Ishikawa (cell line): ENCODE results near the gene MNS1.

Experiments used
- CEBPB ChIP-seq: IDR thresholded peaks from 2 replicates; pipeline ENCODE4 v1.6.1; 2012
- CREB1 ChIP-seq: IDR thresholded peaks from 2 replicates; pipeline ENCODE4 v1.6.1; 2012; ENCODE audit warnings: low read depth
- EGR1 ChIP-seq: IDR thresholded peaks from 2 replicates; pipeline ENCODE4 v1.6.1; 2012
- EP300 ChIP-seq: IDR thresholded peaks from 2 replicates; pipeline ENCODE4 v1.6.1; 2012; ENCODE audit warnings: borderline replicate concordance
- FOXM1 ChIP-seq: IDR thresholded peaks from 2 replicates; pipeline ENCODE4 v1.6.1; 2012; ENCODE audit warnings: low read depth, borderline replicate concordance
- RAD21 ChIP-seq: IDR thresholded peaks from 2 replicates; pipeline ENCODE4 v1.6.1; 2012; ENCODE audit warnings: low read depth
- TAF1 ChIP-seq: IDR thresholded peaks from 2 replicates; pipeline ENCODE4 v1.6.1; 2012; ENCODE audit warnings: low read depth, mild to moderate bottlenecking
- YY1 ChIP-seq: IDR thresholded peaks from 2 replicates; pipeline ENCODE4 v1.6.1; 2012; ENCODE audit warnings: low read depth
- TF ChIP-seq, protein P1 (sequence below): IDR thresholded peaks from 2 replicates; pipeline ENCODE4 v1.6.1; 2012; ENCODE audit warnings: low read depth, mild to moderate bottlenecking
- TF ChIP-seq, protein P2 (sequence below): IDR thresholded peaks from 2 replicates; pipeline ENCODE4 v1.6.1; 2012
- TF ChIP-seq, protein P3 (sequence below): IDR thresholded peaks from 2 replicates; pipeline ENCODE4 v1.6.1; 2012

- TF ChIP-seq FOXM1, result no peak
- TF ChIP-seq YY1, result no peak
- TF ChIP-seq EP300, result no peak
- TF ChIP-seq, protein P1, sequence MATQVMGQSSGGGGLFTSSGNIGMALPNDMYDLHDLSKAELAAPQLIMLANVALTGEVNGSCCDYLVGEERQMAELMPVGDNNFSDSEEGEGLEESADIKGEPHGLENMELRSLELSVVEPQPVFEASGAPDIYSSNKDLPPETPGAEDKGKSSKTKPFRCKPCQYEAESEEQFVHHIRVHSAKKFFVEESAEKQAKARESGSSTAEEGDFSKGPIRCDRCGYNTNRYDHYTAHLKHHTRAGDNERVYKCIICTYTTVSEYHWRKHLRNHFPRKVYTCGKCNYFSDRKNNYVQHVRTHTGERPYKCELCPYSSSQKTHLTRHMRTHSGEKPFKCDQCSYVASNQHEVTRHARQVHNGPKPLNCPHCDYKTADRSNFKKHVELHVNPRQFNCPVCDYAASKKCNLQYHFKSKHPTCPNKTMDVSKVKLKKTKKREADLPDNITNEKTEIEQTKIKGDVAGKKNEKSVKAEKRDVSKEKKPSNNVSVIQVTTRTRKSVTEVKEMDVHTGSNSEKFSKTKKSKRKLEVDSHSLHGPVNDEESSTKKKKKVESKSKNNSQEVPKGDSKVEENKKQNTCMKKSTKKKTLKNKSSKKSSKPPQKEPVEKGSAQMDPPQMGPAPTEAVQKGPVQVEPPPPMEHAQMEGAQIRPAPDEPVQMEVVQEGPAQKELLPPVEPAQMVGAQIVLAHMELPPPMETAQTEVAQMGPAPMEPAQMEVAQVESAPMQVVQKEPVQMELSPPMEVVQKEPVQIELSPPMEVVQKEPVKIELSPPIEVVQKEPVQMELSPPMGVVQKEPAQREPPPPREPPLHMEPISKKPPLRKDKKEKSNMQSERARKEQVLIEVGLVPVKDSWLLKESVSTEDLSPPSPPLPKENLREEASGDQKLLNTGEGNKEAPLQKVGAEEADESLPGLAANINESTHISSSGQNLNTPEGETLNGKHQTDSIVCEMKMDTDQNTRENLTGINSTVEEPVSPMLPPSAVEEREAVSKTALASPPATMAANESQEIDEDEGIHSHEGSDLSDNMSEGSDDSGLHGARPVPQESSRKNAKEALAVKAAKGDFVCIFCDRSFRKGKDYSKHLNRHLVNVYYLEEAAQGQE, result no peak
- TF ChIP-seq, protein P2, sequence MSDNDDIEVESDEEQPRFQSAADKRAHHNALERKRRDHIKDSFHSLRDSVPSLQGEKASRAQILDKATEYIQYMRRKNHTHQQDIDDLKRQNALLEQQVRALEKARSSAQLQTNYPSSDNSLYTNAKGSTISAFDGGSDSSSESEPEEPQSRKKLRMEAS, result no peak
- no peak for TF ChIP-seq CREB1
- TF ChIP-seq, protein P3, sequence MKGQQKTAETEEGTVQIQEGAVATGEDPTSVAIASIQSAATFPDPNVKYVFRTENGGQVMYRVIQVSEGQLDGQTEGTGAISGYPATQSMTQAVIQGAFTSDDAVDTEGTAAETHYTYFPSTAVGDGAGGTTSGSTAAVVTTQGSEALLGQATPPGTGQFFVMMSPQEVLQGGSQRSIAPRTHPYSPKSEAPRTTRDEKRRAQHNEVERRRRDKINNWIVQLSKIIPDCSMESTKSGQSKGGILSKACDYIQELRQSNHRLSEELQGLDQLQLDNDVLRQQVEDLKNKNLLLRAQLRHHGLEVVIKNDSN, result no peak
- TF ChIP-seq EGR1, result no peak
- no peak for TF ChIP-seq CEBPB
- TF ChIP-seq RAD21, result no peak
- no peak for TF ChIP-seq TAF1
Measured at GRCh38 chr15:56394909-56395308, 70.0 kb downstream of the MNS1 start.
